CD4-positive, alpha-beta T cell (primary cell): ENCODE results near the gene CCDC12. TPM values are rescaled to one million over a fixed set of nuclear protein-coding genes. Genes with fewer than 3 reads are reported as not detected.
A peak's percentile ranks its signal among the peaks of the same experiment; 100 is the strongest.

ENCODE experiments used
- ATAC-seq: fragments of 200-7000 bp; cut with Tn5 transposase; one replicate; pipeline ENCODE4 v1.10.0; 2022; ENCODE audit warnings: mild to moderate bottlenecking; ENCODE audit not compliant: poor library complexity
- CTCF ChIA-PET: fragments of 350-600 bp; sonication (Branson Sonifier 250); formaldehyde crosslinking; loops from one replicate; lab custom pipeline; 2021; ENCODE audit warnings: antibody characterized with exemption, inconsistent platforms; lab: Charles Lee
- POLR2A ChIA-PET: fragments of 350-600 bp; sonication (Branson Sonifier 250); formaldehyde crosslinking; loops from one replicate; lab custom pipeline; 2021; ENCODE audit warnings: antibody characterized with exemption, inconsistent platforms; lab: Charles Lee
- DNase-seq, 14 experiments: peaks; one replicate each; pipeline ENCODE4 v3.0.0-alpha.2; 2013 to 2020; ENCODE audit warnings: mixed read lengths in 2 of 14
- H3K27ac ChIP-seq, 2 donors: one replicate each; pipeline versions ENCODE4 v1.5.1 to v1.7.0; 2013; ENCODE audit warnings: low read length in 2 of 2, low read depth in 1 of 2, mild to moderate bottlenecking in 1 of 2
- H3K27me3 ChIP-seq, 2 experiments: 1 replicate in 1 of 2; 2 replicates in 1 of 2; pipeline versions ENCODE4 v1.6.1 to v1.7.0; 2013; ENCODE audit warnings: low read length in 2 of 2, control low read depth in 1 of 2, mild to moderate bottlenecking in 1 of 2, moderate library complexity in 1 of 2; ENCODE audit not compliant: insufficient read depth in 2 of 2, control insufficient read depth in 1 of 2
- H3K36me3 ChIP-seq: one replicate; pipeline ENCODE4 v1.6.1; 2013; ENCODE audit warnings: low read length, control low read depth; ENCODE audit not compliant: insufficient read depth
- H3K4me1 ChIP-seq: one replicate; pipeline ENCODE4 v1.6.1; 2013; ENCODE audit warnings: low read length, control low read depth; ENCODE audit not compliant: insufficient read depth
- H3K4me3 ChIP-seq: one replicate; pipeline ENCODE4 v1.5.1; 2013; ENCODE audit warnings: mild to moderate bottlenecking, low read length, moderate library complexity
- H3K9me3 ChIP-seq, 2 experiments: 1 replicate in 1 of 2; 2 replicates in 1 of 2; pipeline versions ENCODE4 v1.6.1 to v1.7.0; 2013; ENCODE audit warnings: low read length in 2 of 2, mild to moderate bottlenecking in 2 of 2, control low read depth in 1 of 2, moderate library complexity in 1 of 2; ENCODE audit not compliant: control insufficient read depth in 1 of 2, insufficient read depth in 1 of 2
- H3K27ac Mint-ChIP-seq: one replicate; pipeline ENCODE4 v1.8.0; 2020; ENCODE audit warnings: mixed read lengths
- H3K27me3 Mint-ChIP-seq: one replicate; pipeline ENCODE4 v1.8.0; 2021; ENCODE audit warnings: mixed read lengths
- H3K36me3 Mint-ChIP-seq: one replicate; pipeline ENCODE4 v1.8.0; 2021; ENCODE audit warnings: low read depth, mixed read lengths
- H3K4me1 Mint-ChIP-seq: one replicate; pipeline ENCODE4 v1.8.0; 2021; ENCODE audit warnings: low read depth, mixed read lengths
- H3K4me3 Mint-ChIP-seq: one replicate; pipeline ENCODE4 v1.8.0; 2020; ENCODE audit warnings: mild to moderate bottlenecking, mixed read lengths
- H3K9me3 Mint-ChIP-seq: one replicate; pipeline ENCODE4 v1.8.0; 2020; ENCODE audit warnings: mixed read lengths
- CTCF ChIP-seq: fragments of 200-600 bp; IDR thresholded peaks from one replicate; pipeline ENCODE4 v1.8.0; 2022; ENCODE audit warnings: antibody characterized with exemption, mild to moderate bottlenecking
- intact Hi-C, 2 experiments: fragments of 100-400 bp; cut with DNase I in 1 of 2; cut with micrococcal nuclease in 1 of 2; formaldehyde crosslinking; loops; one replicate each; pipeline versions ENCODE4 v1.15.1 to v1.9.0; 2023 to 2025; cut with DNase I, micrococcal nuclease
- total RNA-seq, 174 experiments: library from RNA in 2 of 174; stranded (reverse) in 2 of 174; gene quantifications; one replicate each; pipeline ENCODE4 v1.2.3 and lab custom pipeline; 2021 to 2026

The CCDC12 gene
- total RNA-seq, 2 experiments from 2014 or later, result 57.5 to 59.5 TPM

- H3K36me3 ChIP-seq, result no peaks in the 10 kb centered on the region
- intact Hi-C loops, result no loop called here
- no peak for TF ChIP-seq CTCF
- H3K36me3 Mint-ChIP-seq, result no peaks in the 10 kb centered on the region
- no peaks in the 10 kb centered on the region for H3K9me3 Mint-ChIP-seq
- H3K9me3 ChIP-seq, result no peaks in the 10 kb centered on the region
- no peak overlapping the region for H3K27ac Mint-ChIP-seq
- no peak for ATAC-seq
- H3K4me1 ChIP-seq, result peaks cover 14% of the 10 kb centered on the region
- CTCF ChIA-PET, result no interaction called here
- no peaks in the 10 kb centered on the region for H3K4me1 Mint-ChIP-seq
- H3K4me3 ChIP-seq, result no peak overlapping the region
- DNase-seq, result no peak
- no peak overlapping the region for H3K4me3 Mint-ChIP-seq
- peaks cover 61% of the 10 kb centered on the region for H3K27me3 Mint-ChIP-seq
- POLR2A ChIA-PET, result no interaction called here
- H3K27ac ChIP-seq, result no peak overlapping the region
- peaks cover 34 to 40% of the 10 kb centered on the region in 2 experiments for H3K27me3 ChIP-seq
Measured at GRCh38 chr3:46887980-46888494, 88.5 kb downstream of the CCDC12 start.

- intact Hi-C loops, result no loop called here
- ChIA-PET POLR2A (no interaction called here), CTCF (no interaction called here)
- H3K27ac ChIP-seq, result no peak overlapping the region
- no peaks in the 10 kb centered on the region for H3K36me3 Mint-ChIP-seq
- no peak overlapping the region for H3K27ac Mint-ChIP-seq
- peaks cover 21% of the 10 kb centered on the region for H3K4me1 ChIP-seq
- peaks cover 3% of the 10 kb centered on the region for H3K4me1 Mint-ChIP-seq
- H3K9me3 Mint-ChIP-seq, result no peaks in the 10 kb centered on the region
- DNase-seq (no peak), ATAC-seq (no peak)
- no peak overlapping the region for H3K4me3 ChIP-seq
- peak overlapping the region; percentile 1 for H3K4me3 Mint-ChIP-seq
- peaks cover 30 to 31% of the 10 kb centered on the region in 2 experiments for H3K27me3 ChIP-seq
- no peaks in the 10 kb centered on the region for H3K36me3 ChIP-seq
- peaks cover 42% of the 10 kb centered on the region for H3K27me3 Mint-ChIP-seq
- no peak for TF ChIP-seq CTCF
- peaks cover 0 to 6% of the 10 kb centered on the region in 2 experiments for H3K9me3 ChIP-seq
Measured at GRCh38 chr3:46885612-46886011, 90.9 kb downstream of the CCDC12 start.

GRCh38 chr3:46884929-46885328, 91.6 kb downstream of the CCDC12 start:
- DNase-seq (no peak), ATAC-seq (no peak)
- Histone ChIP-seq H3K4me1 (peaks cover 21% of the 10 kb centered on the region), H3K9me3 (peaks cover 0 to 6% of the 10 kb centered on the region in 2 experiments), H3K36me3 (no peaks in the 10 kb centered on the region), H3K27ac (no peak overlapping the region), H3K4me3 (no peak overlapping the region), H3K27me3 (peaks cover 30 to 33% of the 10 kb centered on the region in 2 experiments)
- Mint-ChIP-seq H3K4me3 (peak overlapping the region; percentile 59), H3K4me1 (peaks cover 6% of the 10 kb centered on the region), H3K36me3 (no peaks in the 10 kb centered on the region), H3K27me3 (peaks cover 44% of the 10 kb centered on the region), H3K27ac (no peak overlapping the region), H3K9me3 (no peaks in the 10 kb centered on the region)
- ChIA-PET POLR2A (no interaction called here), CTCF (no interaction called here)
- TF ChIP-seq CTCF, result no peak
- intact Hi-C loops, result no loop called here
